Inflammatory macrophage treated with lipopolysaccharide for 1 hour (primary cell): Measurements from ENCODE around the gene PIAS2.
"Not testable (repeated sequence)": the region's sequence is repeated elsewhere in the genome, so short reads cannot be mapped to it uniquely, and the experiment has no call there.

Experiments used
- DNase-seq, 2 donors: peaks; one replicate each; pipeline ENCODE4 v3.0.0-alpha.2; 2020 to 2022

Gene PIAS2

GRCh38 chr18:46917108-46917802 is at the start of gene PIAS2, which contains the start of gene KATNAL2:
Gene PIAS2 (minus strand): TSS chr18:46917507. CDS start chr18:46917345, 162 bp downstream.
Gene KATNAL2 (plus strand): TSS chr18:46917602. CDS start chr18:46946873, 29,271 bp downstream.
- peak; percentile 48 to 60 for DNase-seq

GRCh38 chr18:46966266-46966665 is 49.0 kb upstream of the PIAS2 start:
- DNase-seq = not testable (repeated sequence)

- DNase-seq = not testable (repeated sequence)
Measured at GRCh38 chr18:46964579-46965293, 47.4 kb upstream of the PIAS2 start.

- not testable (repeated sequence) for DNase-seq
Measured at GRCh38 chr18:46963656-46964578, 46.6 kb upstream of the PIAS2 start.

- DNase-seq = no peak
Measured at GRCh38 chr18:46958209-46958608, 40.9 kb upstream of the PIAS2 start.

GRCh38 chr18:46953195-46953594 is 35.9 kb upstream of the PIAS2 start:
- DNase-seq = no peak

- peak; percentile 3 to 20 for DNase-seq
Measured at GRCh38 chr18:46950064-46950656, 32.9 kb upstream of the PIAS2 start.

- peak; percentile 58 to 86 for DNase-seq
Measured at GRCh38 chr18:46946656-46947282, 29.5 kb upstream of the PIAS2 start.

- no peak for DNase-seq
Measured at GRCh38 chr18:46942646-46943045, 25.3 kb upstream of the PIAS2 start.

- no peak for DNase-seq
Measured at GRCh38 chr18:46939998-46940571, 22.8 kb upstream of the PIAS2 start.

- no peak for DNase-seq
Measured at GRCh38 chr18:46939337-46939963, 22.1 kb upstream of the PIAS2 start.

GRCh38 chr18:46920653-46921052 is 3.3 kb upstream of the PIAS2 start:
- no peak for DNase-seq

- DNase-seq = no peak
Measured at GRCh38 chr18:46920067-46920466, 2.8 kb upstream of the PIAS2 start.

GRCh38 chr18:46917803-46918600 is 695 bp upstream of the PIAS2 start:
- peak; percentile 8 to 16 for DNase-seq

GRCh38 chr18:46916551-46917107 is 678 bp downstream of the PIAS2 start:
- peak; percentile 0 to 4 for DNase-seq

GRCh38 chr18:46915800-46916550 is 1.3 kb downstream of the PIAS2 start:
- no peak for DNase-seq

GRCh38 chr18:46910856-46911255 is 6.5 kb downstream of the PIAS2 start:
- no peak for DNase-seq

- no peak for DNase-seq
Measured at GRCh38 chr18:46909497-46909896, 7.8 kb downstream of the PIAS2 start.

GRCh38 chr18:46903406-46903805 is 13.9 kb downstream of the PIAS2 start:
- DNase-seq = no peak
